ENCODE data around the gene VAPA.

The VAPA gene

DNA sequence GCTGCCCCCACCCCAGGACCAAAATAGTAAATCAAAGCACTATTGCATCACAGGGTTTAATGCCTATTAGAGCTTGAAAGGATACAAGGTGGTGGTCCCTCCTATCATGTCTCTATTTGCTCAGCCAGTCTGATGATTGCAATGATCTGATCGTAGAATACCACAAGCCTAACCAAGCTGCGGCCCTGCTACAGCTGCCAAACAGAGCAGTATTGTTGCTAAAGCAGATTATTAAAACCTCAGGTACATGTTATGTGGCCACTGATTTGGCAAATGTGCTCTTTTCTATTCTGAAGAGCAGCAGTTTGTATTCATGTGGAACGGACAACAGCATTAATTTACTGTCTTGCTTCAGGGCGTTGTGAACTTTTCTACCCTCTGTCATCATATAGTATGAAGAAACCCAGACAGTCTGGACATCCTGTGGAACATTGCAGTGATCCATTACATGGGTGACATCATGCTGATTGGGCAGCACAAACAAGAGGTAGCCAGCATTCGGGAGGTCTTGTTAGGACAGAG lies 8.4 kb upstream of the VAPA start:
- H3K4me2 ChIP-seq (ENCODE audit: low read length), result peak overlapping the region; percentile 46
- no peaks in the 10 kb centered on the region for H3K79me2 ChIP-seq (ENCODE audit: control insufficient read depth, insufficient read depth, low read length, poor library complexity)
- H4K12ac ChIP-seq (ENCODE audit: low read depth, low read length), result no peak overlapping the region
- peaks cover 8% of the 10 kb centered on the region for H3K79me1 ChIP-seq (ENCODE audit: low read length)
- peak overlapping the region; percentile 38 for H3K27ac ChIP-seq (ENCODE audit: low read depth, low read length)
- no peaks in the 10 kb centered on the region for H3K27me3 ChIP-seq (ENCODE audit: insufficient read depth, low read length)
- H3K4me3 ChIP-seq (ENCODE audit: low read depth, low read length), result no peak overlapping the region
- H2BK5ac ChIP-seq (ENCODE audit: low read depth, low read length, poor library complexity), result peak overlapping the region; percentile 38
- no peak overlapping the region for H3K4ac ChIP-seq (ENCODE audit: low read depth, low read length)
- no peak overlapping the region for H2AFZ ChIP-seq (ENCODE audit: insufficient read depth, low read length, poor library complexity)
- H3K36me3 ChIP-seq (ENCODE audit: control insufficient read depth in 1 of 2, insufficient read depth in 2 of 2, low read length in 2 of 2), result no peaks in the 10 kb centered on the region
- H4K91ac ChIP-seq (ENCODE audit: low read depth, low read length), result peak overlapping the region; percentile 33
- H3K9me3 ChIP-seq (ENCODE audit: insufficient read depth, low read depth, low read length), result no peaks in the 10 kb centered on the region
- no peak overlapping the region for H4K8ac ChIP-seq (ENCODE audit: low read depth, low read length)
- no peak overlapping the region for H2AK5ac ChIP-seq (ENCODE audit: low read length)
- H3K9ac ChIP-seq (ENCODE audit: low read length), result no peak overlapping the region
- no peak overlapping the region for H3K14ac ChIP-seq (ENCODE audit: low read length)
- H2BK120ac ChIP-seq (ENCODE audit: insufficient read depth, low read length, poor library complexity), result no peak overlapping the region
- no peak for DNase-seq
- no peak overlapping the region for H3K18ac ChIP-seq (ENCODE audit: low read length)
- no CpG with 5 or more reads among the region's 5 CpGs for WGBS (ENCODE audit: extremely low coverage, insufficient coverage, insufficient read length)
- no peak overlapping the region for H2BK12ac ChIP-seq (ENCODE audit: low read length)
- no peak overlapping the region for H3K23ac ChIP-seq (ENCODE audit: low read length)
- peaks cover 8 to 17% of the 10 kb centered on the region in 2 experiments for H3K4me1 ChIP-seq (ENCODE audit: control insufficient read depth in 1 of 2, insufficient read depth in 2 of 2, low read length in 2 of 2)

DNA sequence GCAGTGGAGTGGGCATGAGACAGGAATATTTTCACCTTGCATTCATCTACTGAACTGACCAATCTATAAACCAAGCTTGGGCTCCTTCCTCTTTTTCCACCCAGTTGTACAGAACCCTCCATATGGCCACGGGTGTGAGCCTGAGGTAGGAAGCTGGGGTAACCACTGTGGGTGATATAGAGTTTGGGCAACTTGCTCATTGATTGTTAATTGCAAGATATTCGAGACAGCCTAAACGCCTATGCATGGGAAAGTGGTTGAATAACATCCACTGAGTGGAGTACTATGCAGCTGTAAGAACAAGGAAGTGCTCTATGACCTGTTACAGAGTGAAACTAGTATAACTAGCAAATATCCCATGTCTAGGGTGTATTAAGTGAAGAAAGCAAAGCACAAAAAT lies 7.3 kb upstream of the VAPA start:
- no peak overlapping the region for H3K9ac ChIP-seq (ENCODE audit: low read length)
- DNase-seq, result no peak
- H2BK12ac ChIP-seq (ENCODE audit: low read length), result peak overlapping the region; percentile 0
- no peak overlapping the region for H4K91ac ChIP-seq (ENCODE audit: low read depth, low read length)
- H4K8ac ChIP-seq (ENCODE audit: low read depth, low read length), result no peak overlapping the region
- no peak overlapping the region for H2AFZ ChIP-seq (ENCODE audit: insufficient read depth, low read length, poor library complexity)
- no peak overlapping the region for H3K23ac ChIP-seq (ENCODE audit: low read length)
- no peak overlapping the region for H3K27ac ChIP-seq (ENCODE audit: low read depth, low read length)
- H3K9me3 ChIP-seq (ENCODE audit: insufficient read depth, low read depth, low read length), result no peaks in the 10 kb centered on the region
- no peak overlapping the region for H3K4ac ChIP-seq (ENCODE audit: low read depth, low read length)
- no peaks in the 10 kb centered on the region for H3K79me2 ChIP-seq (ENCODE audit: control insufficient read depth, insufficient read depth, low read length, poor library complexity)
- H3K4me1 ChIP-seq (ENCODE audit: control insufficient read depth in 1 of 2, insufficient read depth in 2 of 2, low read length in 2 of 2), result peaks cover 8 to 17% of the 10 kb centered on the region in 2 experiments
- H3K27me3 ChIP-seq (ENCODE audit: insufficient read depth, low read length), result no peaks in the 10 kb centered on the region
- H3K4me2 ChIP-seq (ENCODE audit: low read length), result no peak overlapping the region
- no peak overlapping the region for H3K18ac ChIP-seq (ENCODE audit: low read length)
- no peaks in the 10 kb centered on the region for H3K36me3 ChIP-seq (ENCODE audit: control insufficient read depth in 1 of 2, insufficient read depth in 2 of 2, low read length in 2 of 2)
- no peak overlapping the region for H2AK5ac ChIP-seq (ENCODE audit: low read length)
- WGBS (ENCODE audit: extremely low coverage, insufficient coverage, insufficient read length), result no CpG with 5 or more reads among the region's 3 CpGs
- no peak overlapping the region for H3K4me3 ChIP-seq (ENCODE audit: low read depth, low read length)
- H2BK5ac ChIP-seq (ENCODE audit: low read depth, low read length, poor library complexity), result no peak overlapping the region
- H3K14ac ChIP-seq (ENCODE audit: low read length), result no peak overlapping the region
- H3K79me1 ChIP-seq (ENCODE audit: low read length), result peaks cover 8% of the 10 kb centered on the region
- no peak overlapping the region for H4K12ac ChIP-seq (ENCODE audit: low read depth, low read length)
- H2BK120ac ChIP-seq (ENCODE audit: insufficient read depth, low read length, poor library complexity), result no peak overlapping the region

DNA sequence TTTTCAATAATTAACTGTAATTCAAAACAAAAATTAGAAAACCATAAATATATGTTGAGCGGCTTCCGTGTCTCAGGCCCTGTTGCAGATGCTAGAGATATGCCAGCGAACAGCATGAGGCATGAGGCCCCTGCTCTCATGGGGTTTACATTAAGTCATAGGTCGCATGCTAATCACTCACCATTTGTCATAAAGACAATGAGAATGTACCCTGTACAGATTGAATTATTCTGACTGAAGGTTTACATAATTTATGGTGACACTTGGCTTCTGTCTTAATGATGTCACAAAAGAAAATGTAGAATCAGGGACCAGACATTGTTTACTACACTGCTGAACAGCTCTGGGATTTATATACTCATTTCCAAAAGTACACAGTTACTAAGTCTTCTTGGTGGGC lies 5.9 kb upstream of the VAPA start:
- H2BK5ac ChIP-seq (ENCODE audit: low read depth, low read length, poor library complexity), result no peak overlapping the region
- no peak for DNase-seq
- peaks cover 10% of the 10 kb centered on the region for H3K79me1 ChIP-seq (ENCODE audit: low read length)
- no peak overlapping the region for H3K27ac ChIP-seq (ENCODE audit: low read depth, low read length)
- no peak overlapping the region for H3K4me3 ChIP-seq (ENCODE audit: low read depth, low read length)
- H4K12ac ChIP-seq (ENCODE audit: low read depth, low read length), result no peak overlapping the region
- no CpG with 5 or more reads among the region's 4 CpGs for WGBS (ENCODE audit: extremely low coverage, insufficient coverage, insufficient read length)
- H3K4me2 ChIP-seq (ENCODE audit: low read length), result no peak overlapping the region
- H3K9ac ChIP-seq (ENCODE audit: low read length), result no peak overlapping the region
- H2AK5ac ChIP-seq (ENCODE audit: low read length), result no peak overlapping the region
- H4K8ac ChIP-seq (ENCODE audit: low read depth, low read length), result no peak overlapping the region
- H3K14ac ChIP-seq (ENCODE audit: low read length), result no peak overlapping the region
- no peaks in the 10 kb centered on the region for H3K79me2 ChIP-seq (ENCODE audit: control insufficient read depth, insufficient read depth, low read length, poor library complexity)
- H3K36me3 ChIP-seq (ENCODE audit: control insufficient read depth in 1 of 2, insufficient read depth in 2 of 2, low read length in 2 of 2), result no peaks in the 10 kb centered on the region
- peaks cover 11 to 19% of the 10 kb centered on the region in 2 experiments for H3K4me1 ChIP-seq (ENCODE audit: control insufficient read depth in 1 of 2, insufficient read depth in 2 of 2, low read length in 2 of 2)
- no peak overlapping the region for H3K18ac ChIP-seq (ENCODE audit: low read length)
- no peak overlapping the region for H2AFZ ChIP-seq (ENCODE audit: insufficient read depth, low read length, poor library complexity)
- no peak overlapping the region for H3K4ac ChIP-seq (ENCODE audit: low read depth, low read length)
- no peaks in the 10 kb centered on the region for H3K27me3 ChIP-seq (ENCODE audit: insufficient read depth, low read length)
- H4K91ac ChIP-seq (ENCODE audit: low read depth, low read length), result no peak overlapping the region
- H2BK12ac ChIP-seq (ENCODE audit: low read length), result no peak overlapping the region
- no peak overlapping the region for H2BK120ac ChIP-seq (ENCODE audit: insufficient read depth, low read length, poor library complexity)
- H3K23ac ChIP-seq (ENCODE audit: low read length), result no peak overlapping the region
- no peaks in the 10 kb centered on the region for H3K9me3 ChIP-seq (ENCODE audit: insufficient read depth, low read depth, low read length)

DNA sequence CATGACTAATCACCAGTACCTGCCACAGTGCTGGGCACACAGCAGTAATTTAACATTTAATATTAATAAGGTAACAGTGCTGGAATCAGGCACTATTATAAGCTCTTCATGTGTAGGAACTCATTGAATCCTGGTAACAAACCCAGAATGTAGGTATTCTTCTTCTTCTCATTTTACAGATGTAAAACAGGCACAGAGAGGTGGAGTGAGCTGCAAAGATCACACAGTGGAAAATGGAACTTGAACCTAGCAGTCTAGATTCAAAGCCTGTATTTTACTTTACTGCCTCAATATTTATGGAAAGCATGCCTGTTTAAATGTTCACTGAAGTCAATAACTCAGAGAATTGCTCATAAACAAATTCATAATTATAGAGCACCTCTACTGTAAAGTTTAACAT lies 3.7 kb upstream of the VAPA start:
- no peaks in the 10 kb centered on the region for H3K36me3 ChIP-seq (ENCODE audit: control insufficient read depth in 1 of 2, insufficient read depth in 2 of 2, low read length in 2 of 2)
- peaks cover 7 to 15% of the 10 kb centered on the region in 2 experiments for H3K4me1 ChIP-seq (ENCODE audit: control insufficient read depth in 1 of 2, insufficient read depth in 2 of 2, low read length in 2 of 2)
- no peak for DNase-seq
- H3K9me3 ChIP-seq (ENCODE audit: insufficient read depth, low read depth, low read length), result no peaks in the 10 kb centered on the region
- H3K9ac ChIP-seq (ENCODE audit: low read length), result no peak overlapping the region
- H3K79me1 ChIP-seq (ENCODE audit: low read length), result peaks cover 18% of the 10 kb centered on the region
- no peak overlapping the region for H4K12ac ChIP-seq (ENCODE audit: low read depth, low read length)
- H3K18ac ChIP-seq (ENCODE audit: low read length), result no peak overlapping the region
- H4K8ac ChIP-seq (ENCODE audit: low read depth, low read length), result no peak overlapping the region
- no peak overlapping the region for H2AK5ac ChIP-seq (ENCODE audit: low read length)
- H3K4ac ChIP-seq (ENCODE audit: low read depth, low read length), result no peak overlapping the region
- no peaks in the 10 kb centered on the region for H3K27me3 ChIP-seq (ENCODE audit: insufficient read depth, low read length)
- H4K91ac ChIP-seq (ENCODE audit: low read depth, low read length), result no peak overlapping the region
- no peak overlapping the region for H3K23ac ChIP-seq (ENCODE audit: low read length)
- H3K4me2 ChIP-seq (ENCODE audit: low read length), result no peak overlapping the region
- no peak overlapping the region for H2BK120ac ChIP-seq (ENCODE audit: insufficient read depth, low read length, poor library complexity)
- H2AFZ ChIP-seq (ENCODE audit: insufficient read depth, low read length, poor library complexity), result no peak overlapping the region
- H2BK5ac ChIP-seq (ENCODE audit: low read depth, low read length, poor library complexity), result no peak overlapping the region
- H3K79me2 ChIP-seq (ENCODE audit: control insufficient read depth, insufficient read depth, low read length, poor library complexity), result peaks cover 12% of the 10 kb centered on the region
- H3K27ac ChIP-seq (ENCODE audit: low read depth, low read length), result no peak overlapping the region
- no peak overlapping the region for H3K14ac ChIP-seq (ENCODE audit: low read length)
- H2BK12ac ChIP-seq (ENCODE audit: low read length), result no peak overlapping the region
- no peak overlapping the region for H3K4me3 ChIP-seq (ENCODE audit: low read depth, low read length)
